Neural progenitor cell (in vitro differentiated cells): ENCODE results near the gene ANO2. TPM values are rescaled to one million over a fixed set of nuclear protein-coding genes. Genes with fewer than 3 reads are reported as not detected.

ENCODE experiments used
- DNase-seq: peaks from one replicate; pipeline ENCODE4 v3.0.0-alpha.2; 2016; ENCODE audit warnings: low spot score
- H2AFZ ChIP-seq: fragments of 200-600 bp; sonication (generic); replicated peaks from 2 replicates; pipeline ENCODE4 v1.6.1; 2016; ENCODE audit warnings: antibody characterized with exemption
- H3F3A ChIP-seq: fragments of 200-600 bp; sonication (generic); 2 replicates; pipeline ENCODE4 v1.6.1; 2016; ENCODE audit warnings: antibody characterized with exemption, low read depth
- H3K27ac ChIP-seq: fragments of 200-600 bp; sonication (generic); 2 replicates; pipeline ENCODE4 v1.5.1; 2016; ENCODE audit warnings: mild to moderate bottlenecking
- H3K27me3 ChIP-seq: fragments of 200-600 bp; sonication (generic); 2 replicates; pipeline ENCODE4 v1.6.1; 2016; ENCODE audit warnings: mild to moderate bottlenecking, moderate library complexity
- H3K36me3 ChIP-seq: fragments of 200-600 bp; sonication (generic); 2 replicates; pipeline ENCODE4 v1.5.1; 2016
- H3K4me1 ChIP-seq: fragments of 200-600 bp; sonication (generic); 2 replicates; pipeline ENCODE4 v1.6.1; 2016; ENCODE audit warnings: mixed run types
- H3K4me2 ChIP-seq: fragments of 200-600 bp; sonication (generic); 2 replicates; pipeline ENCODE4 v1.6.1; 2016
- H3K4me3 ChIP-seq: fragments of 200-600 bp; sonication (generic); 2 replicates; pipeline ENCODE4 v1.5.1; 2016
- H3K79me2 ChIP-seq: fragments of 200-600 bp; sonication (generic); 2 replicates; pipeline ENCODE4 v1.6.1; 2016; ENCODE audit warnings: low read depth
- H3K9ac ChIP-seq: fragments of 200-600 bp; sonication (generic); 2 replicates; pipeline ENCODE4 v1.6.1; 2016
- H3K9me3 ChIP-seq: fragments of 200-600 bp; sonication (generic); 2 replicates; pipeline ENCODE4 v1.5.1; 2016; ENCODE audit warnings: low read depth
- H4K20me1 ChIP-seq: fragments of 200-600 bp; sonication (generic); 2 replicates; pipeline ENCODE4 v1.6.1; 2016; ENCODE audit warnings: low read depth
- H3K27ac Mint-ChIP-seq: 3 replicates; pipeline ENCODE4 v1.8.0; 2021; ENCODE audit warnings: mixed read lengths
- H3K27me3 Mint-ChIP-seq: 2 replicates; pipeline ENCODE4 v1.8.0; 2022; ENCODE audit warnings: low read depth, mild to moderate bottlenecking, inconsistent platforms, moderate library complexity, mixed read lengths; ENCODE audit not compliant: insufficient read depth
- H3K36me3 Mint-ChIP-seq: 3 replicates; pipeline ENCODE4 v1.8.0; 2021; ENCODE audit warnings: mixed read lengths
- H3K4me1 Mint-ChIP-seq: 3 replicates; pipeline ENCODE4 v1.8.0; 2021; ENCODE audit warnings: mixed read lengths
- H3K4me3 Mint-ChIP-seq: 3 replicates; pipeline ENCODE4 v1.8.0; 2021; ENCODE audit warnings: mild to moderate bottlenecking, moderate library complexity, mixed read lengths
- H3K9me3 Mint-ChIP-seq: 3 replicates; pipeline ENCODE4 v1.8.0; 2020; ENCODE audit warnings: mixed read lengths
- EZH2 ChIP-seq: fragments of 200-600 bp; sonication (generic); IDR thresholded peaks from 2 replicates; pipeline ENCODE4 v1.6.1; 2017; ENCODE audit warnings: antibody characterized with exemption, mild to moderate bottlenecking, moderate library complexity
- EZH2phosphoT487 ChIP-seq: fragments of 200-600 bp; sonication (generic); IDR thresholded peaks from 2 replicates; pipeline ENCODE4 v1.6.1; 2017; ENCODE audit warnings: antibody characterized with exemption
- total RNA-seq: library from RNA; depleted of rRNA; stranded (reverse); fragments of >200 nt; gene quantifications from 2 replicates; pipeline ENCODE4 v1.2.3, GENCODE V29; 2015; ENCODE audit warnings: low replicate concordance
- TF ChIP-seq, protein P1 (sequence below): fragments of 200-600 bp; sonication (generic); IDR thresholded peaks from 2 replicates; pipeline ENCODE4 v1.5.1; 2017; ENCODE audit warnings: antibody characterized with exemption, mild to moderate bottlenecking

The ANO2 gene
- total RNA-seq, 1 donor from 2014 or later = 4.8 TPM

GRCh38 chr12:5577211-5577612 lies 367.8 kb downstream of the ANO2 start:
- Mint-ChIP-seq H3K4me1 (peaks cover 8% of the 10 kb centered on the region), H3K27me3 (peaks cover 2% of the 10 kb centered on the region), H3K36me3 (no peaks in the 10 kb centered on the region), H3K9me3 (no peaks in the 10 kb centered on the region), H3K4me3 (no peak overlapping the region), H3K27ac (no peak overlapping the region)
- no peak for TF ChIP-seq EZH2phosphoT487
- TF ChIP-seq EZH2 = no peak
- TF ChIP-seq, protein P1, sequence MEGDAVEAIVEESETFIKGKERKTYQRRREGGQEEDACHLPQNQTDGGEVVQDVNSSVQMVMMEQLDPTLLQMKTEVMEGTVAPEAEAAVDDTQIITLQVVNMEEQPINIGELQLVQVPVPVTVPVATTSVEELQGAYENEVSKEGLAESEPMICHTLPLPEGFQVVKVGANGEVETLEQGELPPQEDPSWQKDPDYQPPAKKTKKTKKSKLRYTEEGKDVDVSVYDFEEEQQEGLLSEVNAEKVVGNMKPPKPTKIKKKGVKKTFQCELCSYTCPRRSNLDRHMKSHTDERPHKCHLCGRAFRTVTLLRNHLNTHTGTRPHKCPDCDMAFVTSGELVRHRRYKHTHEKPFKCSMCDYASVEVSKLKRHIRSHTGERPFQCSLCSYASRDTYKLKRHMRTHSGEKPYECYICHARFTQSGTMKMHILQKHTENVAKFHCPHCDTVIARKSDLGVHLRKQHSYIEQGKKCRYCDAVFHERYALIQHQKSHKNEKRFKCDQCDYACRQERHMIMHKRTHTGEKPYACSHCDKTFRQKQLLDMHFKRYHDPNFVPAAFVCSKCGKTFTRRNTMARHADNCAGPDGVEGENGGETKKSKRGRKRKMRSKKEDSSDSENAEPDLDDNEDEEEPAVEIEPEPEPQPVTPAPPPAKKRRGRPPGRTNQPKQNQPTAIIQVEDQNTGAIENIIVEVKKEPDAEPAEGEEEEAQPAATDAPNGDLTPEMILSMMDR = no peak
- Histone ChIP-seq H4K20me1 (no peaks in the 10 kb centered on the region), H3K4me2 (peak overlapping the region; percentile 23), H3K27ac (no peak overlapping the region), H3K4me1 (peaks cover 24% of the 10 kb centered on the region), H3K9ac (no peak overlapping the region), H3K36me3 (no peaks in the 10 kb centered on the region), H3K27me3 (no peaks in the 10 kb centered on the region), H3F3A (no peaks in the 10 kb centered on the region), H3K4me3 (no peak overlapping the region), H3K9me3 (no peaks in the 10 kb centered on the region), H2AFZ (no peak overlapping the region), H3K79me2 (no peaks in the 10 kb centered on the region)
- DNase-seq = peak; percentile 38

- Histone ChIP-seq H3K4me1 (peaks cover 13% of the 10 kb centered on the region), H3K79me2 (no peaks in the 10 kb centered on the region), H3K4me3 (no peak overlapping the region), H2AFZ (no peak overlapping the region), H3K9ac (no peak overlapping the region), H3F3A (no peaks in the 10 kb centered on the region), H3K36me3 (no peaks in the 10 kb centered on the region), H3K9me3 (no peaks in the 10 kb centered on the region), H3K27me3 (no peaks in the 10 kb centered on the region), H3K27ac (no peak overlapping the region), H4K20me1 (no peaks in the 10 kb centered on the region), H3K4me2 (no peak overlapping the region)
- no peaks in the 10 kb centered on the region for H3K9me3 Mint-ChIP-seq
- H3K4me1 Mint-ChIP-seq = peaks cover 8% of the 10 kb centered on the region
- no peak for DNase-seq
- peaks cover 2% of the 10 kb centered on the region for H3K27me3 Mint-ChIP-seq
- H3K27ac Mint-ChIP-seq = no peak overlapping the region
- TF ChIP-seq EZH2phosphoT487 (no peak), EZH2 (no peak)
- TF ChIP-seq, protein P1 = no peak
- H3K36me3 Mint-ChIP-seq = no peaks in the 10 kb centered on the region
- no peak overlapping the region for H3K4me3 Mint-ChIP-seq
Observed at GRCh38 chr12:5575987-5576386, 369.1 kb downstream of the ANO2 start.

- Histone ChIP-seq H3K27ac (no peak overlapping the region), H3K9me3 (no peaks in the 10 kb centered on the region), H3F3A (no peaks in the 10 kb centered on the region), H3K36me3 (no peaks in the 10 kb centered on the region), H3K27me3 (no peaks in the 10 kb centered on the region), H3K4me1 (peaks cover 13% of the 10 kb centered on the region), H3K9ac (no peak overlapping the region), H3K4me2 (no peak overlapping the region), H3K4me3 (no peak overlapping the region), H3K79me2 (no peaks in the 10 kb centered on the region), H2AFZ (no peak overlapping the region), H4K20me1 (no peaks in the 10 kb centered on the region)
- Mint-ChIP-seq H3K36me3 (no peaks in the 10 kb centered on the region), H3K27ac (no peak overlapping the region), H3K27me3 (peaks cover 2% of the 10 kb centered on the region), H3K4me3 (no peak overlapping the region), H3K9me3 (no peaks in the 10 kb centered on the region), H3K4me1 (peaks cover 8% of the 10 kb centered on the region)
- TF ChIP-seq, protein P1 = no peak
- no peak for TF ChIP-seq EZH2phosphoT487
- no peak for TF ChIP-seq EZH2
- DNase-seq = no peak
Observed at GRCh38 chr12:5575232-5575631, 369.8 kb downstream of the ANO2 start.
